ENCODE results near the gene ASPG. TPM values are rescaled to one million over a fixed set of nuclear protein-coding genes. Genes with fewer than 3 reads are reported as not detected.

The ASPG gene
- total RNA-seq, 1 experiment from 2014 or later, result 0.22 TPM

DNA sequence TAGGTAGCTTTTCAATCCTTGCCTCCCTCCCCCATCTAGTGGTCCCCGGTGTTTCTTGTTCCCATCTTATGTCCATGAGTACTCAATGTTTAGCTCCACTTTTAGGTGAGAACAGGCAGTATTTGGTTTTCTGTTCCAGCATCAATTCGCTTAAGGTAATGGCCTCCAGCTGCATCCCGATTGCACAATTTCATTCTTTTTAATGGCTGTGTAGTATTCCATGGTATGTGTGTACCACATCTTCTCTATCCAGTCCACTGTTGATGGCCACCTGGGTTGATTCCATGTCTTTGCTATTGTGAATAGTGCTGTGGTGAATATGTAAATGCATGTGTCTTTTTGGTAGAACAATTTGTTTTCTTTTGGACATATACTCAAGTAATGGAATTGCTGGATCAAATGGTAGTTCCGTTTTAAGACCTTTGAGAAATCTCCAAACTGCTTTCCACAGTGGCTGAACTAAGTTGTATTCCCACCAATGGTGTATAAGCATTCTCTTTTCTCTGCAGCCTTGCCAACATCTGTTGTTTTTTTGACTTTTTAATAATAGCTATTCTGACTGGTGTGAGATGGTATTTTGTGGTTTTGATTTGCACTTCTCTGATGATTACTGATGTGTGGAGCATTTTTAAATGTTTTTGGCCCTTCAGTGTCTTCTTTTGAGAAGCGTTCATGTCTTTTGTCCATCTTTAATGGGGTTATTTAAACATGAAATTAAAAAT, 34.2 kb upstream of the ASPG start:
- H3K27ac ChIP-seq (ENCODE audit: low read length), result no peak overlapping the region
- H3K79me2 ChIP-seq (ENCODE audit: low read length), result no peaks in the 10 kb centered on the region
- ATAC-seq, result no peak
- no peaks in the 10 kb centered on the region for H3K36me3 ChIP-seq (ENCODE audit: low read depth, low read length)
- H3K9ac ChIP-seq (ENCODE audit: low read length), result no peak overlapping the region
- H3K27me3 ChIP-seq (ENCODE audit: low read length), result no peaks in the 10 kb centered on the region; the same call in 1 of the 2 replicates
- DNase-seq, result no peak
- no peaks in the 10 kb centered on the region for H3F3A ChIP-seq (ENCODE audit: low read length, unreplicated experiment)
- no peaks in the 10 kb centered on the region for H3K4me1 ChIP-seq (ENCODE audit: insufficient read depth, low read length)
- ChIA-PET CTCF (interaction anchor here (0.6 kb wide), 1 partner anchor 121 kb away, joined by 3 read pairs; no protein-coding TSS in a partner anchor), POLR2A (ENCODE audit: unreplicated experiment) (no interaction called here)
- H4K20me1 ChIP-seq (ENCODE audit: low read length), result no peaks in the 10 kb centered on the region
- H3K4me2 ChIP-seq (ENCODE audit: low read length), result no peak overlapping the region
- BruUV-seq (replicated peaks), result no TSS peak
- TF ChIP-seq, protein P1, sequence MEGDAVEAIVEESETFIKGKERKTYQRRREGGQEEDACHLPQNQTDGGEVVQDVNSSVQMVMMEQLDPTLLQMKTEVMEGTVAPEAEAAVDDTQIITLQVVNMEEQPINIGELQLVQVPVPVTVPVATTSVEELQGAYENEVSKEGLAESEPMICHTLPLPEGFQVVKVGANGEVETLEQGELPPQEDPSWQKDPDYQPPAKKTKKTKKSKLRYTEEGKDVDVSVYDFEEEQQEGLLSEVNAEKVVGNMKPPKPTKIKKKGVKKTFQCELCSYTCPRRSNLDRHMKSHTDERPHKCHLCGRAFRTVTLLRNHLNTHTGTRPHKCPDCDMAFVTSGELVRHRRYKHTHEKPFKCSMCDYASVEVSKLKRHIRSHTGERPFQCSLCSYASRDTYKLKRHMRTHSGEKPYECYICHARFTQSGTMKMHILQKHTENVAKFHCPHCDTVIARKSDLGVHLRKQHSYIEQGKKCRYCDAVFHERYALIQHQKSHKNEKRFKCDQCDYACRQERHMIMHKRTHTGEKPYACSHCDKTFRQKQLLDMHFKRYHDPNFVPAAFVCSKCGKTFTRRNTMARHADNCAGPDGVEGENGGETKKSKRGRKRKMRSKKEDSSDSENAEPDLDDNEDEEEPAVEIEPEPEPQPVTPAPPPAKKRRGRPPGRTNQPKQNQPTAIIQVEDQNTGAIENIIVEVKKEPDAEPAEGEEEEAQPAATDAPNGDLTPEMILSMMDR (conservative IDR thresholded peaks at IDR 0.05; ENCODE audit: low read depth, low read length), result no peak
- no peak for TF ChIP-seq EZH2phosphoT487 (IDR thresholded peaks at IDR 0.05; ENCODE audit: borderline replicate concordance, low read length)
- no peak for TF ChIP-seq EZH2 (IDR thresholded peaks at IDR 0.05; ENCODE audit: low read length, unreplicated experiment)
- no peak overlapping the region for H3K4me3 ChIP-seq (ENCODE audit: low read length)
- no peaks in the 10 kb centered on the region for H3K9me2 ChIP-seq (replicated peaks; ENCODE audit: low read length)
- no peaks in the 10 kb centered on the region for H3K9me3 ChIP-seq (ENCODE audit: low read length)
- H2AFZ ChIP-seq (ENCODE audit: low read length), result no peak overlapping the region
- intact Hi-C loops (cut with micrococcal nuclease), result no loop called here

DNA sequence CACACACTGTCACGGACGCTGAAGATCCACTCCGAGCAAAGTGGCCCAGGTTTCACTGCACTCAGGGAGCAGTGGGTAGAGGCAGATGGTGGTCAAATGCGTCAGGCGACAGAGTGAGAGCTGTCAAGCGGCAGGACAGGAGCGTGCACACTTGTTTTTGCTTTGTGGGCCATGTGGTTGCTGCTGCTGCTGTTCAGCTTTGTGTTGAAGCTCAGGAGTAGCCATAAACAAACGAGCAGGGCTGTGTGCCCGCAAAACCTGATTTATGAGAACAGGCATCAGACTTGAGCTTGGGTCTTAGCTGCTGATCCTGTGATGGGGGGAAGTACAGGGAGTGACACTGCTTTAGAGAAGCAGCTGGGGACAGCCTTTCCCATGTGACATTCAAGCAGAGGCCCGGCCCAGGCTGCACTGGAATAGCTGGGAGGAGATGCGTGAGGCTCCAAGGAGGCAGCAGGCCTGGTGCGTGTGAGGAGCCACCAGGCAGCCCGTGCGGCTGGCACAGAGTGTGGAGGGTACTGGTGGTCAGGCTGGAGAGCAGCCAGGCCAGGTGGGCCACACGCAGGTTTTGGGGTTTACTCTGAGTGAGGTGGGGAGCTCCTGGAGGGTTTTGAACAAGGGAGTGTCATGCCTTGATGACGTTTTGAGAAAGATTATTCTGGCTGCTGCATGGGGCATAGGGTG, 31.1 kb upstream of the ASPG start:
- H3K79me2 ChIP-seq (ENCODE audit: low read length), result no peaks in the 10 kb centered on the region
- H3K36me3 ChIP-seq (ENCODE audit: low read depth, low read length), result no peaks in the 10 kb centered on the region
- intact Hi-C loops (cut with micrococcal nuclease), result no loop called here
- no peak overlapping the region for H3K9ac ChIP-seq (ENCODE audit: low read length)
- ATAC-seq (no peak), DNase-seq (no peak)
- H3K27me3 ChIP-seq (ENCODE audit: low read length), result peaks cover 18% of the 10 kb centered on the region; the same call in 1 of the 2 replicates
- TF ChIP-seq, protein P1 (conservative IDR thresholded peaks at IDR 0.05; ENCODE audit: low read depth, low read length), result no peak
- TF ChIP-seq EZH2 (IDR thresholded peaks at IDR 0.05; ENCODE audit: low read length, unreplicated experiment) (no peak), EZH2phosphoT487 (IDR thresholded peaks at IDR 0.05; ENCODE audit: borderline replicate concordance, low read length) (no peak)
- H3F3A ChIP-seq (ENCODE audit: low read length, unreplicated experiment), result no peaks in the 10 kb centered on the region
- no peaks in the 10 kb centered on the region for H3K4me1 ChIP-seq (ENCODE audit: insufficient read depth, low read length)
- BruUV-seq (replicated peaks), result no TSS peak
- H3K9me2 ChIP-seq (replicated peaks; ENCODE audit: low read length), result no peaks in the 10 kb centered on the region
- no peak overlapping the region for H3K27ac ChIP-seq (ENCODE audit: low read length)
- POLR2A ChIA-PET (ENCODE audit: unreplicated experiment), result no interaction called here
- CTCF ChIA-PET, result no interaction called here
- no peak overlapping the region for H3K4me3 ChIP-seq (ENCODE audit: low read length)
- no peaks in the 10 kb centered on the region for H3K9me3 ChIP-seq (ENCODE audit: low read length)
- no peak overlapping the region for H3K4me2 ChIP-seq (ENCODE audit: low read length)
- H2AFZ ChIP-seq (ENCODE audit: low read length), result no peak overlapping the region
- no peaks in the 10 kb centered on the region for H4K20me1 ChIP-seq (ENCODE audit: low read length)

DNA sequence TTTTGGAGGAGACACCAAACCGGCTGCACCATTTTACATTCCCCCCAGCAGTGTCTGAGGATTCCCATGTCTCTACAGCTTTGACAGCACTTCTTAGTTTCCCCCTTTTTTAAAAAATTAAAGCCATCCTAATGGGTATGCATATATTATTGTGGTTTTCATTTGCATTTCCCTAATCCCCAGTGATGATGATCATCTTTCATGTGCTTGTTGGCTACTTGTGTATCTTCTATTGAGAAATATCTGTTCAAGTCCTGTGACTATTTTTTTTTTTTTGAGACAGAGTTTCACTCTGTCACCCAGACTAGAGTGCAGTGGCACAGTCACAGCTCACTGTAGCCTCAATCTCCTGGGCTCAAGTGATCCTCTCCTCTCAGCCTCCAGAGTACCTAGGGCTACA, 23.2 kb upstream of the ASPG start:
- Histone ChIP-seq H4K20me1 (ENCODE audit: low read length) (no peaks in the 10 kb centered on the region), H3K27me3 (ENCODE audit: low read length) (peaks cover 18% of the 10 kb centered on the region; the same call in 1 of the 2 replicates), H3K27ac (ENCODE audit: low read length) (no peak overlapping the region), H3K4me2 (ENCODE audit: low read length) (no peak overlapping the region), H2AFZ (ENCODE audit: low read length) (no peak overlapping the region), H3K4me1 (ENCODE audit: insufficient read depth, low read length) (no peaks in the 10 kb centered on the region), H3K9ac (ENCODE audit: low read length) (no peak overlapping the region), H3K79me2 (ENCODE audit: low read length) (no peaks in the 10 kb centered on the region), H3F3A (ENCODE audit: low read length, unreplicated experiment) (no peaks in the 10 kb centered on the region), H3K4me3 (ENCODE audit: low read length) (no peak overlapping the region), H3K36me3 (ENCODE audit: low read depth, low read length) (no peaks in the 10 kb centered on the region), H3K9me3 (ENCODE audit: low read length) (no peaks in the 10 kb centered on the region), H3K9me2 (replicated peaks; ENCODE audit: low read length) (no peaks in the 10 kb centered on the region)
- intact Hi-C loops (cut with micrococcal nuclease), result no loop called here
- ATAC-seq (no peak), DNase-seq (no peak)
- ChIA-PET CTCF (no interaction called here), POLR2A (ENCODE audit: unreplicated experiment) (no interaction called here)
- no TSS peak for BruUV-seq (replicated peaks)
- no peak for TF ChIP-seq EZH2 (IDR thresholded peaks at IDR 0.05; ENCODE audit: low read length, unreplicated experiment)
- TF ChIP-seq, protein P1 (conservative IDR thresholded peaks at IDR 0.05; ENCODE audit: low read depth, low read length), result no peak
- TF ChIP-seq EZH2phosphoT487 (IDR thresholded peaks at IDR 0.05; ENCODE audit: borderline replicate concordance, low read length), result no peak

All from PC-3 (cell line).